ENCODE data around the gene ACOX1.
A peak's percentile ranks its signal among the peaks of the same experiment; 100 is the strongest.

The ACOX1 gene

GRCh38 chr17:76019833-76020467 lies 41.0 kb upstream of the ACOX1 start:
- FAIRE-seq (no peak), DNase-seq (ENCODE audit: insufficient read length, low spot score) (no peak)
- TF ChIP-seq PAX5 (IDR thresholded peaks at IDR 0.05; ENCODE audit: insufficient read depth, low read length, severe bottlenecking) (no peak), POLR2AphosphoS5 (IDR thresholded peaks at IDR 0.05; ENCODE audit: low read depth, low read length) (no peak), SPI1 (IDR thresholded peaks at IDR 0.05; ENCODE audit: low read depth, low read length) (no peak), POU2F2 (IDR thresholded peaks at IDR 0.05; ENCODE audit: low read depth, low read length) (no peak), POLR2A (IDR thresholded peaks at IDR 0.05; ENCODE audit: low read depth, low read length) (no peak), TAF1 (IDR thresholded peaks at IDR 0.05; ENCODE audit: low read depth, low read length) (no peak)

GRCh38 chr17:76018801-76019200 lies 39.8 kb upstream of the ACOX1 start:
- FAIRE-seq: no peak
- TF ChIP-seq POLR2A (IDR thresholded peaks at IDR 0.05; ENCODE audit: low read depth, low read length) (no peak), SPI1 (IDR thresholded peaks at IDR 0.05; ENCODE audit: low read depth, low read length) (no peak), PAX5 (IDR thresholded peaks at IDR 0.05; ENCODE audit: insufficient read depth, low read length, severe bottlenecking) (no peak), POU2F2 (IDR thresholded peaks at IDR 0.05; ENCODE audit: low read depth, low read length) (no peak), TAF1 (IDR thresholded peaks at IDR 0.05; ENCODE audit: low read depth, low read length) (no peak), POLR2AphosphoS5 (IDR thresholded peaks at IDR 0.05; ENCODE audit: low read depth, low read length) (no peak)
- no peak for DNase-seq (ENCODE audit: insufficient read length, low spot score)

GRCh38 chr17:76018340-76018680 lies 39.3 kb upstream of the ACOX1 start:
- TF ChIP-seq PAX5 (IDR thresholded peaks at IDR 0.05; ENCODE audit: insufficient read depth, low read length, severe bottlenecking) (no peak), POLR2AphosphoS5 (IDR thresholded peaks at IDR 0.05; ENCODE audit: low read depth, low read length) (no peak), POLR2A (IDR thresholded peaks at IDR 0.05; ENCODE audit: low read depth, low read length) (no peak), POU2F2 (IDR thresholded peaks at IDR 0.05; ENCODE audit: low read depth, low read length) (no peak), SPI1 (IDR thresholded peaks at IDR 0.05; ENCODE audit: low read depth, low read length) (no peak), TAF1 (IDR thresholded peaks at IDR 0.05; ENCODE audit: low read depth, low read length) (no peak)
- DNase-seq (ENCODE audit: insufficient read length, low spot score): no peak
- no peak for FAIRE-seq

- DNase-seq (ENCODE audit: insufficient read length, low spot score) (no peak), FAIRE-seq (no peak)
- TF ChIP-seq PAX5 (IDR thresholded peaks at IDR 0.05; ENCODE audit: insufficient read depth, low read length, severe bottlenecking) (no peak), TAF1 (IDR thresholded peaks at IDR 0.05; ENCODE audit: low read depth, low read length) (no peak), SPI1 (IDR thresholded peaks at IDR 0.05; ENCODE audit: low read depth, low read length) (no peak), POLR2AphosphoS5 (IDR thresholded peaks at IDR 0.05; ENCODE audit: low read depth, low read length) (no peak), POLR2A (IDR thresholded peaks at IDR 0.05; ENCODE audit: low read depth, low read length) (no peak), POU2F2 (IDR thresholded peaks at IDR 0.05; ENCODE audit: low read depth, low read length) (no peak)
Measured at GRCh38 chr17:76017481-76018339, 38.7 kb upstream of the ACOX1 start.

- no peak for TF ChIP-seq POLR2A (IDR thresholded peaks at IDR 0.05; ENCODE audit: low read depth, low read length)
- no peak for TF ChIP-seq SPI1 (IDR thresholded peaks at IDR 0.05; ENCODE audit: low read depth, low read length)
- TF ChIP-seq PAX5 (IDR thresholded peaks at IDR 0.05; ENCODE audit: insufficient read depth, low read length, severe bottlenecking): no peak
- no peak for TF ChIP-seq TAF1 (IDR thresholded peaks at IDR 0.05; ENCODE audit: low read depth, low read length)
- no peak for TF ChIP-seq POU2F2 (IDR thresholded peaks at IDR 0.05; ENCODE audit: low read depth, low read length)
- TF ChIP-seq POLR2AphosphoS5 (IDR thresholded peaks at IDR 0.05; ENCODE audit: low read depth, low read length): no peak
- FAIRE-seq: no peak
- DNase-seq (ENCODE audit: insufficient read length, low spot score): no peak
Measured at GRCh38 chr17:76014925-76015261, 35.9 kb upstream of the ACOX1 start.

- FAIRE-seq: peak; percentile 92
- no peak for TF ChIP-seq POLR2A (IDR thresholded peaks at IDR 0.05; ENCODE audit: low read depth, low read length)
- TF ChIP-seq PAX5 (IDR thresholded peaks at IDR 0.05; ENCODE audit: insufficient read depth, low read length, severe bottlenecking): no peak
- no peak for TF ChIP-seq TAF1 (IDR thresholded peaks at IDR 0.05; ENCODE audit: low read depth, low read length)
- no peak for TF ChIP-seq POU2F2 (IDR thresholded peaks at IDR 0.05; ENCODE audit: low read depth, low read length)
- TF ChIP-seq SPI1 (IDR thresholded peaks at IDR 0.05; ENCODE audit: low read depth, low read length): no peak
- TF ChIP-seq POLR2AphosphoS5 (IDR thresholded peaks at IDR 0.05; ENCODE audit: low read depth, low read length): no peak
- DNase-seq (ENCODE audit: insufficient read length, low spot score): peak; percentile 98
Measured at GRCh38 chr17:76014100-76014924, 35.3 kb upstream of the ACOX1 start.

GRCh38 chr17:76013377-76013932 lies 34.5 kb upstream of the ACOX1 start:
- FAIRE-seq (no peak), DNase-seq (ENCODE audit: insufficient read length, low spot score) (no peak)
- TF ChIP-seq PAX5 (IDR thresholded peaks at IDR 0.05; ENCODE audit: insufficient read depth, low read length, severe bottlenecking): no peak
- TF ChIP-seq SPI1 (IDR thresholded peaks at IDR 0.05; ENCODE audit: low read depth, low read length): no peak
- no peak for TF ChIP-seq POLR2A (IDR thresholded peaks at IDR 0.05; ENCODE audit: low read depth, low read length)
- no peak for TF ChIP-seq TAF1 (IDR thresholded peaks at IDR 0.05; ENCODE audit: low read depth, low read length)
- TF ChIP-seq POLR2AphosphoS5 (IDR thresholded peaks at IDR 0.05; ENCODE audit: low read depth, low read length): no peak
- TF ChIP-seq POU2F2 (IDR thresholded peaks at IDR 0.05; ENCODE audit: low read depth, low read length): no peak

- no peak for FAIRE-seq
- TF ChIP-seq SPI1 (IDR thresholded peaks at IDR 0.05; ENCODE audit: low read depth, low read length): no peak
- no peak for TF ChIP-seq POLR2A (IDR thresholded peaks at IDR 0.05; ENCODE audit: low read depth, low read length)
- TF ChIP-seq POU2F2 (IDR thresholded peaks at IDR 0.05; ENCODE audit: low read depth, low read length): no peak
- TF ChIP-seq PAX5 (IDR thresholded peaks at IDR 0.05; ENCODE audit: insufficient read depth, low read length, severe bottlenecking): no peak
- no peak for DNase-seq (ENCODE audit: insufficient read length, low spot score)
Measured at GRCh38 chr17:76011951-76012350, 33.0 kb upstream of the ACOX1 start.
